VCaP (cell line): ENCODE measurements around the gene GABPA.
"Not testable (repeated sequence)": the region's sequence is repeated elsewhere in the genome, so short reads cannot be mapped to it uniquely, and the experiment has no call there.

ENCODE experiments used
- H3K27ac ChIP-seq: fragments of 450-650 bp; 2 replicates; pipeline ENCODE4 v1.5.1; 2017
- TF ChIP-seq, protein P1 (sequence below): fragments of 450-650 bp; conservative IDR thresholded peaks from 2 replicates; pipeline ENCODE4 v1.5.1; 2017; ENCODE audit warnings: mild to moderate bottlenecking, moderate library complexity

The GABPA gene

GRCh38 chr21:25701529-25701928 lies 33.2 kb upstream of the GABPA start:
- TF ChIP-seq, protein P1, sequence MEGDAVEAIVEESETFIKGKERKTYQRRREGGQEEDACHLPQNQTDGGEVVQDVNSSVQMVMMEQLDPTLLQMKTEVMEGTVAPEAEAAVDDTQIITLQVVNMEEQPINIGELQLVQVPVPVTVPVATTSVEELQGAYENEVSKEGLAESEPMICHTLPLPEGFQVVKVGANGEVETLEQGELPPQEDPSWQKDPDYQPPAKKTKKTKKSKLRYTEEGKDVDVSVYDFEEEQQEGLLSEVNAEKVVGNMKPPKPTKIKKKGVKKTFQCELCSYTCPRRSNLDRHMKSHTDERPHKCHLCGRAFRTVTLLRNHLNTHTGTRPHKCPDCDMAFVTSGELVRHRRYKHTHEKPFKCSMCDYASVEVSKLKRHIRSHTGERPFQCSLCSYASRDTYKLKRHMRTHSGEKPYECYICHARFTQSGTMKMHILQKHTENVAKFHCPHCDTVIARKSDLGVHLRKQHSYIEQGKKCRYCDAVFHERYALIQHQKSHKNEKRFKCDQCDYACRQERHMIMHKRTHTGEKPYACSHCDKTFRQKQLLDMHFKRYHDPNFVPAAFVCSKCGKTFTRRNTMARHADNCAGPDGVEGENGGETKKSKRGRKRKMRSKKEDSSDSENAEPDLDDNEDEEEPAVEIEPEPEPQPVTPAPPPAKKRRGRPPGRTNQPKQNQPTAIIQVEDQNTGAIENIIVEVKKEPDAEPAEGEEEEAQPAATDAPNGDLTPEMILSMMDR, result no peak
- no peak overlapping the region for H3K27ac ChIP-seq

- TF ChIP-seq, protein P1, result peak; percentile 96
- no peak overlapping the region for H3K27ac ChIP-seq
Observed at GRCh38 chr21:25708467-25709065, 26.2 kb upstream of the GABPA start.

DNA sequence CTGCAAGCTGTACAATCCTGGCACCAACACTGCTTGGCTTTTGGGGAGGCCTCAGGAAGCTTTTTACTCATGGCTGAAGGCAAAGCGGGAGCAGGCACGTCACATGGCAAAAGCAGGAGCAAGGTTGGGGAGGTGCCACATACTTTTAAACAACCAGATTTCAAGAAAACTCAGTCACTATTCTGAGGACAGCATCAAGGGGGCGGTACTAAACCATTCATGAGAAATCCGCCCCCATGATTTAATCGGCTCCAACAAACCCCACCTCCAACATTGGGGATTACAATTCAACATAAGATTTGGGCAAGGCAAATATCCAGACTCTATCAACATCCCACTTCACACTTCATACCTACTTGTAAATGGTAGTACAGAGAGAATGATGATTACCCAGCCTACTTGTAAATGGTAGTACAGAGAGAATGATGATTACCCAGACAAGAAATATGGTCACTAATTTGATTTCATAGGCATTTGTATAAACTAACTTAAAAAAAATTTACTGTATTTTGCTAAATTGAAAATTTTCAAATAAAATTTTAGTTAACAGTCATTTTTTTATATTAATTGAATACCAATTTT lies 25.0 kb upstream of the GABPA start:
- H3K27ac ChIP-seq, result no peak overlapping the region
- TF ChIP-seq, protein P1, result no peak

GRCh38 chr21:25710550-25710949 lies 24.2 kb upstream of the GABPA start:
- TF ChIP-seq, protein P1, result no peak
- H3K27ac ChIP-seq, result no peak overlapping the region

- H3K27ac ChIP-seq, result not testable (repeated sequence)
Observed at GRCh38 chr21:25714066-25714465, 20.7 kb upstream of the GABPA start.

- no peak overlapping the region for H3K27ac ChIP-seq
Observed at GRCh38 chr21:25717491-25718147, 17.2 kb upstream of the GABPA start.

GRCh38 chr21:25721987-25722386 lies 12.8 kb upstream of the GABPA start:
- TF ChIP-seq, protein P1, result no peak

More at GRCh38 chr21:25717491-25718147, 17.2 kb upstream of the GABPA start:
- TF ChIP-seq, protein P1, result no peak

DNA sequence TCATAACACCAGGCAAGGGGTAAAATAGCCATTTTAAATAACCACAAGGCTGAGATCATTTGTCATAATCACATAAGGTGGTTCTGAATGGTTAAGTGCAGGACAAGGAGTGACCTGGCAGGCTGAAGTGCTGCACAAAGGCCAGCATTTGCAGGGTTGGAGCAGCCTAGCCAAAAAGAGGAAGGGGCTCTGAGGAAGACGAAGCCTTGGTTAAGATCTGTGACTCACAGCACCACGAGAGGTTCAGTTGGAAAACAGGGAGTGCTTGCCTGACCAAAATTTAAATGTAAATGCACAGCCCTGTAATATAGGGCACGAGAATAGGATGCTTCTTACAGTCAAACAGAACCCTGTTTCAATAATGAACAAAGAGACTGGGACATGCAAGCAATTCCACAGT lies 12.1 kb upstream of the GABPA start:
- H3K27ac ChIP-seq, result no peak overlapping the region
- TF ChIP-seq, protein P1, result no peak

More at GRCh38 chr21:25721987-25722386, 12.8 kb upstream of the GABPA start:
- no peak overlapping the region for H3K27ac ChIP-seq
